ENCODE results near the gene NMNAT3.

GRCh38 chr3:139639662-139640061 lies 38.1 kb downstream of the NMNAT3 start:
- no peak for TF ChIP-seq POLR2AphosphoS5 (IDR thresholded peaks at IDR 0.05)
- TF ChIP-seq POLR2A (IDR thresholded peaks at IDR 0.05): no peak

Data from upper lobe of left lung (tissue), 4 donors.